GM19328 (cell line): ENCODE results near the gene CST7.

ENCODE experiments used
- ATAC-seq: cut with Tn5 transposase; IDR thresholded peaks from one replicate; pipeline ENCODE4 v1.9.1; 2021; ENCODE audit warnings: mild to moderate bottlenecking, moderate library complexity; ENCODE audit not compliant: unreplicated experiment

Gene CST7

DNA sequence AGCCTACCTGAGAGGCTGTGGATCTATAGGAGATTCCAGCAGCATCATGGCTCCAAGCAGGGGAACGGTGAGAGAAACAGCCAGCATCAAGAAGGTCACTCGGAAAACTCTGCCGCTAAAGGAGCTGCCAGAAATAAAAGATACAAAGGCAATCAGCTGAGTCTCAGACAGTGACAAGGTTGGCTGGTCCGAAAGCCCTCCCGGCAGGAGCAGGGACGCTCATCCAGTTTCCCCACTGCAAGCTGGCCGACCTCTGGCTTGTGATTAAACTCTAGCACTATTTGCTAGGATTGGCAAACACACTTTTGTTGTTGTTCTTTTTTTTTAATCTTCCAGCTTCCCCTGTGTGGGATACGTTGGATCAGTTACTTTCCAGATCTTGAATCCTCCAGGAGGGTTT, 34.8 kb downstream of the CST7 start:
- no peak for ATAC-seq

DNA sequence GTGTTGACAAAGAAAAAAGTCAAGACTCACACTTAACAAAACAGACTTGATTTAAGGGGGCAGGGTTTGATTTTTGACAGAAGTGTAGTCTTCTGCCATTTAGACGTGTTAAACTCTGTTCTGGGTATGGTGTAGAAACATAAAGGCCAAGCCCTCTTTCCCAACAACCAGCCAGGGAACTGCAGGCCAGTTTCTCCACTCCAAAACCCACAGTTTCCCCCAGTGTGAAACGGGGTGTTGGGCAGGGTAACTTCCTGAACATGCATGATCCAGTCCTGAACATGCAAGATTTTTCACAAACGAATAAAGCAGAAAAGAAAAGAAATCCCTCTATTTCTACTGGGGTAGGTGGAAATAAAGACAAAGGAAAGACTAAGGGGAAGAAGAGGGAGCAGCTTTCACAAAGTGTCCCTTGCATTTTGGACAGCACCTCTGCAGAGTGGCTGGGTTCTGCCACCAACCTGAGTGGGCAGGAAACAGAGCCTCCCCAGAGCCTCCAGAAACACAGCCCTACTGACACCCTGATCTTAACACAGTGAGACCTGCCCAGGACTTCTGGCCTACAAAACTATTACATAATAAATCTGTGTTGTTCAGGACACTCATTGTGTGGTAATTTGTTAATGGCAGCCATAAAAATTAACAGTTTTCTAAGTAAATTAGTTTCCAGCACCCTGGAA, 36.0 kb downstream of the CST7 start:
- ATAC-seq: no peak

DNA sequence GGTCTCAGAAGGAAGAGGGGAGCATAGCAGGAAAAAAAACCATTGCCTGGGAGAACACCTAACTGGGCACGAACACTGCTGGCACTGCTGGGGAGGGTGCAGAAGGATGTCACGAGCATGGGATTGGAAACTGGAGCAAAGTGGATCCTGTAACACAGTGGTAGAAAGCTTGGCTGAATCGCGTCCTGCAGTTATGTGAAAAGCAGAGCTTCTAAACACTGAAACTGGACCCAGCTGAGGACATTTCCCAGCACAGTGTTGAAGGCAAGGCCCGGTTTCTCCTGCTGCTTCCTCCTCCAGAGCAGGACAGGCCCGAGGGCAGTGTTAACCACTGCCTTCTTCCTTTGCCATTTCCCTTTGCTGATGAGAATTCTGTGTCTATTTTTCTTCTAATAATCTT, 36.7 kb downstream of the CST7 start:
- no peak for ATAC-seq

DNA sequence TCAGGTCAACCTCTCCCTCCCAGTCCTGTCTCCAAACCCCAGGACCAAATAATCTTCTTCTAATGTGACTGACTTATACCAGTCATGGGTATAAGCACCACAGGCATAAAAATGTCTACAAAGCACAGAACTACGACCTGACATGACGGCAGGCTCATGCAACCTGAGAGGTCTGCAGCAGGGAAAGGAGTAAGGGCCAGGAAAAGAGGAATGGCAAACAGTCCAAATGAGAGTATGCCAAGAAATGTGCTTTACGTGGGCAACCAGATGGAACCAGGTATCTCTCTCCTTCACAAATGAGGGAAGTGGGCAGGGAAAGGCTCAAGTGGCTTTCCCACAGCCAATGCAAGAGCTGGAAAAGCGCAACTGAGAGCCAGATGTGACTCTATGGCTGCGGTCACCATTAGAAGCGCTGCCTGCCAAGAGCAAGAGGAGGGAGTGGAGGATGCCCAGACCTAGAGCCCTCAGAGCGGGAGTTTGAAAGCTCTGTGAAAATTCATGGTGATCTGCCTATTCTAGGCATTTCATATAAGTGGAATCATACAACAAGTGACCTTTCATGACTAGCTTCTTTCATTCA, 37.5 kb downstream of the CST7 start:
- ATAC-seq: no peak

DNA sequence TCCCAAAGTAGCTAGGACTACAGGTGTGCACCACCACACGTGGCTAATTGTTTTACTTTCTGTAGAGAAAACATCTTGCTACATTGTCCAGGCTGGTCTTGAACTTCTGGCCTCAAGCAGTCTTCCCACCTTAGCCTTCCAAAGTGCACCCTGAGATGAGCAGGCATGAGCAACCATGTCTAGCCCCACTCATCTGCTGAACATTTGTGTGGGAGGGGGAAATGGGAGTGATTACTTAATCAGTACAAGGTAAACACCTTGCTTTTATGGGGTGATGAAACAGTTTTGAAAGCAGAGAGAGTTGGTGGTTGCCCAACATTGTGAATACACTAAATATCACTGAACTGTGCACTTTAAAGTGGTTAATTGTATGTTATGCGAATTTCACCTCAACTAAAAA, 38.2 kb downstream of the CST7 start:
- ATAC-seq: no peak

DNA sequence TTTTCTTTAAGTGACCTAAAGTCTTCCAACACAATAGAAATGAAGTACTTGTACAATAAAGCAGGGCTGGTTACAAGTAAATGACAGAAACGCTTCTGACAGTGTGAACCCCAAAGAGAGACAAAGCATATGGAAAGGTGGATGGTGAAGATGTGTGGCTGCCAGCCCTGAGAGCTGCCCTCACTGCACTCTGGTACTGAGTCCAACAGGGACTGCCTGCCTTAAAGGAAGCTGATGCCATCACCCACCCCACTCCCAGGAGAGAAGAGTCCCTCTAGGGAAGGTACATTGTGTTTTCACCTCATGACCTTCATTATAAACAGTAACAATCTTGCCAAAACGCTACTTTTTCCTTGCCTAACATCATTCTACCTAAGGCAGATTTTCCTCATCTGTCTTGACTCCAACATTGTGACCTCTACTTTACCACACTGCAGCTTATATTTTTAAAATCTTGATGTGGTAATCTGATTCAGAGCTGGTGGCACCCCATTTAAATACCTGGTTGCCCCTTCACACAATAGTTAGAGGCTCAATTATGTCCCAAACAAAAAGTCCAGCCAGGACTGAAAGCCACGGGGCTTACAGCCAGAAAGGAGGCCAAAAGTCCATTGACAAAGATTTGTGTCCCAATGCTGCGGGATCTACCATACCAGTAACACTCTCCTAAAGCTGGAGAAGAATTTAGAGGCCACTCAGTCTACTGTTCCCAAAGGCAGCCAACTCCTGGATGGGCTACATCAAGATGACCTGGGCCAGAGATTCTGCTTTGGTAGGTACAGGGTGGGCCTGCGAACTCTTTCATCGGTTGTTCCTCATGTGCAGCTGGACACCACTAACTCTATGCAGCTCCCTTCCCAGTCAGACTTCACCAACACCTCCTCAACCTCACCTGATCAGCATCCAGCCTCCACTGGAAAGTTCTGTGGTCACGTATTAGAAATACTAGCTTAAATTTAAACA, 39.1 kb downstream of the CST7 start:
- ATAC-seq: no peak

DNA sequence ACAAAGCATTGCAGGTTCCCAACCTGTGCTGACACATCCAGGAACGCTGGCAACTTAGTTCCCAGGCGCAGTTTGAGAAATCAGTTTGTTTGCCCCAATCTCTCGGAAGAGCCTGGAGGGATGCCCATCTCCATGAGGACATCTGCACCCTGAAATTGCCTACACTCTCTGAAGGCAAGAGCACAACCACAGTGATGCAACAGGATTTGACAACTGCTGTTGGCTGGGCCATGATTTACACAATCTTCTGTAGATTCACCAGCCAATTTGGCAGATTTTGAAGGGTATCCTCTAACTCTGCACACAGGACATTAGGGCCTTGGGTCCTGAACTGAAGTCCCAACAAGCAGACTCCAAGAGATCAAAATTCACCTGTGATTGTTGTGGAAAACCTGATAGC, 40.1 kb downstream of the CST7 start:
- no peak for ATAC-seq

DNA sequence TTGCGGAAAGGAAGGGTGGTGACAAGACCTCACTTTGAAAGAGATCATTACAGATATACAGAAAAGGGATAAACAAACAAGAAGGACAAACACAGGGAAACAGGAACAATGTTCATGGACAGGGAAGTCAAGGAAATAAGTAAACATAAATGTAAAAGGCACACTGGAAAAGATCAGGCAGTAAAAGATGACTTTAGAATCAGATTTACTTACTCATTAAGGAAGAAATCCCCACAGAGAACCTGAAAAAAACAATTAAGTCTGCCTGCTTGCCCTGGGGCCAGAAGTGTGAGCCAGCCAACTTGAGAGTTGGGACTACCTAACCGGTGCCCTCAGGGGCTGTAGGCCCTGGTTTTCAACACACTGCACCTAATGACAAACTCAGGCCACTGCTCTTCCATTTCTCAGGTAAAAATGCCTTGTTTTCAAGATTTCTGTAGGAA, 41.8 kb downstream of the CST7 start:
- ATAC-seq: no peak

DNA sequence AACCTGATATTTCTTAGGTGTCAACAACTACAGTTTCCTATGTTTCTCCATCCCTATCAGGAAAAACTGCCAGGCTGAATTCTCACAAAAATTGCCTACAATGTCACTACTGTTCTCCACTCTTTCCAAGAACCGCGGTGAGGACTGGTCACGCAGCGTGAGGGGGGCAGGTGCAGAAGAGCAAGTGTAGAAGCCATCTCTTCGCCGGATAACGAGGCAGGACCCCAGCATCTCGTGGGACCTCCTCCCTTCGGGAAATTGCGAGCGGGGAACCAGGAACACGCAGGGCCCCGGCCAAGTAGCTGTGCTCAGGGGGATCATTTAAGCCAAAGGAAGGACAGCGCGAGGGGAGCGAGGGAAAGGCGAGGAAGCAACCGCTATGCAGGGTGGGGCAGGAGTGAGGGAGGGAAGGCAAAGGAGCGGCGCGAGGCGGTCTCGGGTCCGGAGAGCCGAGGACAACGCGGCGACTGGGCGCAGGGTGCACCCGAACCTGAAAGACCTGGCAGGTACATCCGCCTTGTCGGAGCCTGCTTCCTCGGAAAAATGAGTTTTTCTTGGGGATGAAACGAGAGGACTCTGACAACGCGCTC, 42.9 kb downstream of the CST7 start:
- peak; percentile 18 for ATAC-seq

DNA sequence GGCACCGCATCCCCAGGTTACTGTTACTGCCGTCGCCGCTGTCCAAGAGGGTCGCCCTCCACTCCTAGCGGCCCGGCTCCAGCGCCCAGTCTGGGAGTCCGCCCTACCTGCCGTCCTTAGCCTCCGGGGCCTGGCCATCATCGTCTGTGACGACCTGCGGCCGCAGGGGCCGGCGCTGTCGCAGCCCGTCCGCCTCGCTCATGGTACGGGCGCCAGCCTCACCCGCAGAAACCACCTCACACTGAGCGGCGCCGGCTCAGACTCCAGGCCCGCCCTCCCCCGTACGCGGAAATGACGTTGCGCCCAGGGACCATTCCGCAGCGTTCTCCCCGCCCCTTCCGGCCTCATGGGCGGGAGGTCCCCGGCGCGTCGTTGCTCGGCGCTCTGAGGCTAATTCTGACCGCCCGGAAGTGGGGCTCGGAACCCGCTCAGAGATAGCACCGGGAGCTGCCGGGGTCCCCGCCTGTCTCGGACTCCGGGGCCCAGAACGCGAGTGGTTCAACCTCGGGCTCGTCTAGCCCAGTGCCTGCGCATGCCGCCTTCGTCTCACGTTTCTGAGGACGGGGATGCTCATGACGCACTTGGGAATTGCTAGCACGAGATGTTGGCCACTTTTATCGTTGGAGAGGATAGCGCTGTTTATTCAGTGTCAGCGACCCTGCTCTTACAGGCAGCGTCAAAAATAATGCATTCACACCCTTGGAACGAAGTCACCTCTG, 43.6 kb downstream of the CST7 start, which contains the start of gene APMAP:
TSS of gene APMAP (minus strand) at position 265 of the 719 bp plus-strand sequence. CDS start at position 202, 63 bp downstream.
- ATAC-seq: peak; percentile 96

DNA sequence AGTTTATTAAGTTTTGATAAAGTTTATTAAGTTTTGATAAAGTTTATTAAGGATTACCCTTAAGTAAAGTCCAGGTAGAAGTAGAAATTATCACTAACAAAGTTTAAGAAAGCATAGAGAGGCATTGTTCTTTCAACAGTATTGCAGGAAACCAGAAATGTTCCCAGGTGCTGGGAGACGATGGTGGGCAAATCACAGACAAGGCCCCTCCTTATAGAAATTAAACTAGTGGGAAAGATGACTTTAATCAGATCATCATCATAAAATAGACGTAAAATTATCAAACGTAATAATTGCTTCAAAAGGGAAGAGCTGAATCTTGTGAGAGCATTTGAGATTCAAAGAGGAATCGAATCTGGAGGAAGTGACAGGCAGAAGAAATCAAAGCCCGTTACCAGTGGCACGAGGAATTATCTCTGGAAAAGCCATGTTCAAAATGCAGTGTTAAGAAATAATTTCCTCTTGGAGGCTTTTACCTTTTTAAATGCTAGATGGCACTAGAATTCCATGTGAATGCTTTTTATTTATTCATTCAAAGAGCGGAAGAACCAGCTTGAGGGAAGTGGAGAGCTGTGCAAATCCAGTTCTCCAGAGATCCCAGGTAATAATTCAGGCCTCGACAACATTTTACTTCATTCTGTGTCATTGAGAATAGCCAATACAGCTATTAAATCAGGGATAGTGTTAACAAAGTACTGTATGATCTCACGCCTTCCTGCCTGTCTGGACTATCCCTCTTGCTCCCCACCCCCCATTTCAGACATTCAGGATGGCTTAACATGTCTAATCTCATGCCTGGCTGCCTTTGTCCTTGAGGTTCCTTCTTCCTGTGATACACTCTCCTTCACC, 44.5 kb downstream of the CST7 start:
- ATAC-seq: no peak

DNA sequence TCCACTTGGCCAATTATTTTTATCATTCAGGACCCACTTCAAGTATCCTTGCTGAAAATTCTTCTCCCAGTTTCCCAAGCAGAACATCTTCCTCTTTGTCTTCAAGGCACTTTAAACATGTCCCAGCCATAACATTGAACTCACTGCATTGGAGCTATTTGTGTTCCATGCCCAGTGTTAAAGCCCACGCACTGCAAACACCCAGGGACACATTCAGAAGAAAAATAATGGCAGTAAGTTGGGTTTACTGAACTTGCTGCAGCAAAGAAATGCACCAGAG, 45.1 kb downstream of the CST7 start:
- ATAC-seq: no peak

DNA sequence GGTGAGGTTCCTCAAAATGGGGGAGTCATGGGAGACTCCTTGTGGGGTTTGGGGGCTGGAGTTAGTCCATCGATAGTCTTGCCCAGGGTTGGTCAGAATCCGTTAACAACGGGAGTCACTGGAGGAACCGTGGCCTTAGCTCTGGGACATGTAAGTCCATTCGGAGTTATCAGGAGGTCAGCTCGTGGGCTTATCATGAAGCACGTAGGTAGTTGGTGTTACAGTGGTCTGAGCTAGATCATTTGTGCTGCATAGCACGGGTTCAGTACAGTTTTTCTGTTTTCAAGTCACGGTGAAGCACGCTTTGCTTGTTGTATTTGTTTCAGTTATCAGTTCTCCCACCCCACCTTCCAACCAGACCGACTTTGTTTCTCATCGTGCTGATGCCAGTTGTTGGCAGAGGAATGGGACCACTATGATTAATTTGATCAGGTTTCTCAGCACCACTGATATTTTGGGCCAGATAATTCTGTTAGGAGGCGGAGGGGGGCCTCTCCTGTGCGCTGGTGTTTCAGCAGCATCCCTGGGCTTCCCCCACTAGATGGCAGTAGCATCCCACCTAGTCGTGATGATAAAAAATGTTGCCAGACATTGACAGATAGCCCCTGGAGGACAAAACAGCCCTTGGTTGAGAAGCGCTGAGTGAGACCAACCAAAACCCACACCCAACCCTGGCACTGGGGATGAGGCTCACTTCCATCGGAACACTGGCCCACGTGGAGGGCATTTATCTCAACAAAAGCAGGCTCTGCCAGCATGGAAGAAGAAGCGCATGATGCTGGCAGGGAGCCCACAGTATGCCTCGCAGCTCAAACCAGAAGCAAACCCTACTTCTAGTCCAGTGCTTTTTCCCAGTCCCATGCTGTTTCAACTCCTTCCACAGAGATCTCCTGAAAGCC, 45.6 kb downstream of the CST7 start:
- ATAC-seq: no peak

DNA sequence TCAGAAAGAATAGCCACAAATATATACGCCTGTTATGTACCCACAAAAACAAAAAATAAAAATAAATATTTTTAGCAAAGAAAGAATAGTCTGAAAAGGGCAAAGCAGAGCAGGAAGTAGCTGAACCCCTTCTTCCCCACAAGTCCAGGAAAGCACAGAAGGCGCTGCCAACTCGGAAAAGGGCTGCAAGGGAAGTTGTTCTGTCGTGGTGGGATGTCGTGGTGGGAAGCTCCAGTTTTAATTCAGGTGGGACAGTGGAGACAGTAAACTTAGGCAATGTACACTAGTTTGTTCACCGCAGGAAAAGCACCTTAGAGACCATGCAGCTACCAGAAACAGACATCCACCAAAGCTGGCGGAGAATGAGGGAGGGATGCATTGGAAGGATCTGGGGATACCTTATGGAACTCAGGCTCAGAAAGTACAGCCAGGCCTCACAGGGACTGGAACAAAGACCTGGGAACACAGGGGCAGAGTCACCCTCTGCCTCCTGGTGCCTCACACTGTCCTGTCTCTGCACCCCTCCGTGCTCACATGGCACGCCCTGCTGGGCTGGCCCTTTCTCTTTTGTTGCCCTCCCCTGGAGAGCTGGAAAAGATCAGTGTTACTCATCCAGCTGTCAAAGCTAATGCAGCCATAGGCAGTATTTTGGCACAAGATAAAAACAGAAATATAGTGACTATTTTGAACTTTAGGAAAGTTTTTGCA, 46.8 kb downstream of the CST7 start:
- no peak for ATAC-seq

DNA sequence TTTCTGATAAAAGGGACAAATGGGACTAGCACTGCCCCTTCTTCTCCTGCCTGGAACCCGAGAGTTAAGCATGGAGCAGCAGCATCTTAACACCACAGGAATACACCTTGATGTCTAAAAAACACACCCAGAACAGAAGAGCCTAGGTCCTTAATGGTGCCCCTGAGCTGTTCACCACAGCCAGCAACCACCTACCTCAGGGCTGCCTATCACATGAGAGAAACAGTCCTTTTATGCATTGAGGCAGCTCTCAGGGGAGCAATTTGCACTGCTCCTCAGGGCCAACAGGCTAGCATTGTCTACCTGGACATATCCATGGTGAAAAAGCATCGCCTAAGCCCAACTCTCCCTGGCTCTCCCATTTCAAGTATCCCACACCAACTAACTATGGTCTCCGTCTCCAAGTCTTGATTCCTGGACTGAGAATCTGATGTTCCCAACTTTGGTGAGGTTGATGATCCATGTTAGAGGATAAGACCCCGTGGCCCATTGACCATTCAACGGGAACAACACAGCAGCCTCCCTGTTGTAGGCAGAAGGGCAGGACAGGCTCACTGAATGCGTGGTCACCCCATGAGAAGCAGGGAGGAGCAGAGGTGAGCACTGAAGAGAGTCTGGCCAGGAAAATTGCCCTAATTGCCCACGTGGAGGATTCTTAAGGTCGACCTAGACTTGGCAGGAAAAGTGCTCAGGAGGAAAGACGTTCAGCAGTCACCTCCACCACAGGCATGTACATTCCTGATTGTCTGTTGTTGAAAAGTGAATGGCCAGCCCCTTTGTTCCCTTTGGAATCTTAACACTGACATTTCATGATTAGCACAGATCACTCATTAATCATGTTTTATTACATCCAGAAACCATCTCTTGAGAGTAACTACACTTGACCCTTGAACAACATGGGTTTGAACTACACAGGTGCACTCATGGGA, 47.6 kb downstream of the CST7 start:
- ATAC-seq: no peak

DNA sequence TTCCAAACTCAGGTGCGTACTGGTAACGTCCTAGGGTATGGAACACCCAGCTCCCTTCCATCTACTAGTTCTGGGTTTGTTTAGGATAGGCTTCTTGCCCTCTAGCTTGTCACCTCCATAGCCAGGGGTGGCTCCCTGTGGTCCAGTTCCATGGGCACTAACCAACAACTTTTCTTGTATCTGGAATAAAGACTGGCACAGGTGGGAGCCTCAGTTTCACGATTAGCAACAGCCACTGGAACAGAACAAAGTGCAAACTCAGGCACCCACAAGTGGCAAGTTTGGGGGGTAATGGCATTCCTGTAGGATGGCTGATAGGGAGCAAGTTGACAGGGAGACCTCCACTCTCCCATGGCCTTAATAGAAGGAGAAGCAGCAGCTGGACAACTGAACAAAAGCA, 49.1 kb downstream of the CST7 start:
- no peak for ATAC-seq
